ENCODE measurements around the gene GRAMD4. TPM values are rescaled to one million over a fixed set of nuclear protein-coding genes. Genes with fewer than 3 reads are reported as not detected.

GRAMD4 gene
- total and polyA plus RNA-seq, 4 donors: 16.3 to 67.7 (median 21.2) TPM

GRCh38 chr22:46664301-46664855 lies 44.2 kb downstream of the GRAMD4 start:
- H3K4me1 ChIP-seq (ENCODE audit: control insufficient read depth in 5 of 5, insufficient read depth in 5 of 5, low read length in 5 of 5): peaks cover 0 to 4% (median 0%) of the 10 kb centered on the region in 5 donors
- no peaks in the 10 kb centered on the region for H3K27me3 ChIP-seq (ENCODE audit: control insufficient read depth in 3 of 3, insufficient read depth in 3 of 3, low read length in 2 of 3)
- H3K9me3 ChIP-seq (ENCODE audit: control insufficient read depth in 4 of 4, insufficient read depth in 3 of 4, low read length in 3 of 4): peaks cover 0 to 1% (median 0%) of the 10 kb centered on the region in 4 donors
- 95 to 98% methylated on average over 13 of the region's 13 CpGs for whole genome bisulfite sequencing, 2 donors
- TF ChIP-seq, protein P1, sequence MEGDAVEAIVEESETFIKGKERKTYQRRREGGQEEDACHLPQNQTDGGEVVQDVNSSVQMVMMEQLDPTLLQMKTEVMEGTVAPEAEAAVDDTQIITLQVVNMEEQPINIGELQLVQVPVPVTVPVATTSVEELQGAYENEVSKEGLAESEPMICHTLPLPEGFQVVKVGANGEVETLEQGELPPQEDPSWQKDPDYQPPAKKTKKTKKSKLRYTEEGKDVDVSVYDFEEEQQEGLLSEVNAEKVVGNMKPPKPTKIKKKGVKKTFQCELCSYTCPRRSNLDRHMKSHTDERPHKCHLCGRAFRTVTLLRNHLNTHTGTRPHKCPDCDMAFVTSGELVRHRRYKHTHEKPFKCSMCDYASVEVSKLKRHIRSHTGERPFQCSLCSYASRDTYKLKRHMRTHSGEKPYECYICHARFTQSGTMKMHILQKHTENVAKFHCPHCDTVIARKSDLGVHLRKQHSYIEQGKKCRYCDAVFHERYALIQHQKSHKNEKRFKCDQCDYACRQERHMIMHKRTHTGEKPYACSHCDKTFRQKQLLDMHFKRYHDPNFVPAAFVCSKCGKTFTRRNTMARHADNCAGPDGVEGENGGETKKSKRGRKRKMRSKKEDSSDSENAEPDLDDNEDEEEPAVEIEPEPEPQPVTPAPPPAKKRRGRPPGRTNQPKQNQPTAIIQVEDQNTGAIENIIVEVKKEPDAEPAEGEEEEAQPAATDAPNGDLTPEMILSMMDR (IDR thresholded peaks at IDR 0.05; ENCODE audit: control extremely low read depth, extremely low read depth): no peak
- H3K27ac ChIP-seq (ENCODE audit: low read depth in 1 of 2, low read length in 1 of 2): no peak overlapping the region
- ATAC-seq (ENCODE audit: insufficient read depth, low FRiP score) (no peak), DNase-seq (no peak)
- peaks cover 2 to 55% (median 13%) of the 10 kb centered on the region in 4 donors for H3K36me3 ChIP-seq (ENCODE audit: control insufficient read depth in 4 of 4, insufficient read depth in 4 of 4, low read length in 4 of 4)
- H3K4me3 ChIP-seq: no peak overlapping the region
- H3K9ac ChIP-seq (ENCODE audit: insufficient read depth in 1 of 2, low read length in 2 of 2): no peak overlapping the region

- no peak for ATAC-seq (ENCODE audit: insufficient read depth, low FRiP score)
- Histone ChIP-seq H3K27me3 (ENCODE audit: control insufficient read depth in 3 of 3, insufficient read depth in 3 of 3, low read length in 2 of 3) (no peaks in the 10 kb centered on the region), H3K9me3 (ENCODE audit: control insufficient read depth in 4 of 4, insufficient read depth in 3 of 4, low read length in 3 of 4) (peaks cover 0 to 1% (median 0%) of the 10 kb centered on the region in 4 donors), H3K9ac (ENCODE audit: insufficient read depth in 1 of 2, low read length in 2 of 2) (no peak overlapping the region), H3K4me1 (ENCODE audit: control insufficient read depth in 5 of 5, insufficient read depth in 5 of 5, low read length in 5 of 5) (peaks cover 0 to 4% (median 0%) of the 10 kb centered on the region in 5 donors), H3K36me3 (ENCODE audit: control insufficient read depth in 4 of 4, insufficient read depth in 4 of 4, low read length in 4 of 4) (peaks cover 2 to 60% (median 13%) of the 10 kb centered on the region in 4 donors), H3K27ac (ENCODE audit: low read depth in 1 of 2, low read length in 1 of 2) (no peak overlapping the region), H3K4me3 (no peak overlapping the region)
- DNase-seq: no peak
- 95 to 96% methylated on average over 21 of the region's 21 CpGs for WGBS, 2 donors
- TF ChIP-seq, protein P1 (IDR thresholded peaks at IDR 0.05; ENCODE audit: control extremely low read depth, extremely low read depth): no peak
Measured at GRCh38 chr22:46665151-46665695, 45.0 kb downstream of the GRAMD4 start.

DNA sequence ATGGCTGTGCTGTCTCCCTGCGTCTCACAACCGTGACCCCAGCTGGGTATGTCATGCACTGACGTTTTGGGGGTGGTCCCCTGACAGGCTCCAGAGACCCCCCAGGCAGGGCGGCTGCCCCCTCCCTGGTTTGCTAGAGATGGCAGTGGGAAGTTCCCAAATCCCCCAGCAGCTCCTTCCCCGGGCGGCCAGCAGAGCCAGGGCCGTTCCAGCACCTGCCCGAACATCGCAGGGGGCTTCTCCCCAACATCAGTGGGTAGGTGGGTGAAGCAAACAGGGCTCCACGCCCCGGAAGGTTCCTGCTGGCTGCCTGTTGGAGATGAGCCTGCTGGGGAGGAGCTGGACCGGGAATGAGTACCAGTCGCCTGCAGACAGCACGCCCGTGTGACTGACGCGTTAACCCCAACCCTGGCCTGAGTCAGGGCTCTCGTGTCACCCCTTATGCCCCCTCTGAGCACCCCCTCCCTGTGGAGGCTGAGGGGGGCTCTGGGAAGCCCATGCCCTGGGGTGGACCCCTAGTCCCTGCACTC lies 45.6 kb downstream of the GRAMD4 start:
- peaks cover 2 to 63% (median 13%) of the 10 kb centered on the region in 4 donors for H3K36me3 ChIP-seq (ENCODE audit: control insufficient read depth in 4 of 4, insufficient read depth in 4 of 4, low read length in 4 of 4)
- no peak for DNase-seq
- peaks cover 0 to under 1% (median 0%) of the 10 kb centered on the region in 5 donors for H3K4me1 ChIP-seq (ENCODE audit: control insufficient read depth in 5 of 5, insufficient read depth in 5 of 5, low read length in 5 of 5)

More for the DNA sequence above, 45.6 kb downstream of the GRAMD4 start:
- WGBS, 2 donors: 96 to 97% methylated on average over 18 of the region's 18 CpGs
- Histone ChIP-seq H3K9ac (ENCODE audit: insufficient read depth in 1 of 2, low read length in 2 of 2) (no peak overlapping the region), H3K4me3 (no peak overlapping the region), H3K27ac (ENCODE audit: low read depth in 1 of 2, low read length in 1 of 2) (no peak overlapping the region), H3K27me3 (ENCODE audit: control insufficient read depth in 3 of 3, insufficient read depth in 3 of 3, low read length in 2 of 3) (no peaks in the 10 kb centered on the region), H3K9me3 (ENCODE audit: control insufficient read depth in 4 of 4, insufficient read depth in 3 of 4, low read length in 3 of 4) (peaks cover 0 to 1% (median 0%) of the 10 kb centered on the region in 4 donors)
- no peak for ATAC-seq (ENCODE audit: insufficient read depth, low FRiP score)
- TF ChIP-seq, protein P1 (IDR thresholded peaks at IDR 0.05; ENCODE audit: control extremely low read depth, extremely low read depth): no peak

All from lung (tissue), 12 donors.